A549 (cell line): Measurements from ENCODE around the gene UROC1. TPM values are rescaled to one million over a fixed set of nuclear protein-coding genes. Genes with fewer than 3 reads are reported as not detected.
A peak's percentile ranks its signal among the peaks of the same experiment; 100 is the strongest.

ENCODE experiments used
- ATAC-seq, 2 experiments: fragments of 200-7000 bp in 1 of 2; fragments of >200 bp in 1 of 2; cut with Nextera tagmentation in 1 of 2; cut with Tn5 transposase in 1 of 2; 3 replicates each; pipeline versions ENCODE4 v1.8.0 to v1.9.1; 2018 to 2020; ENCODE audit warnings: mild to moderate bottlenecking in 1 of 2, moderate library complexity in 1 of 2
- CTCF ChIA-PET: fragments of 300-600 bp; sonication (Branson Sonifier 250); formaldehyde crosslinking; extraction: SDS; loops from one replicate; lab custom pipeline; 2021; ENCODE audit warnings: antibody characterized with exemption, inconsistent platforms; lab: Yijun Ruan, JAX
- POLR2A ChIA-PET: fragments of 350-600 bp; formaldehyde crosslinking; extraction: SDS; loops from one replicate; lab custom pipeline; 2021; ENCODE audit warnings: antibody characterized with exemption, inconsistent platforms; lab: Yijun Ruan, JAX
- DNase-seq, 2 experiments: peaks; one replicate each; pipeline versions ENCODE4 v3.0.0 to v3.0.0-alpha.2; 2011 to 2016; ENCODE audit warnings: low read depth in 1 of 2, low spot score in 1 of 2
- FAIRE-seq: peaks from 2 replicates; lab custom pipeline; 2011; peaks lifted over from hg19 to GRCh38; lab: Jason Lieb, UNC
- H3K27ac ChIP-seq, 2 experiments: fragments of >200 bp; sonication (Bioruptor Twin); formaldehyde crosslinking; 3 replicates each; pipeline ENCODE4 v1.5.1; 2016 to 2017
- H3K4me1 ChIP-seq: fragments of >200 bp; sonication (Bioruptor Twin); formaldehyde crosslinking; 3 replicates; pipeline ENCODE4 v1.6.1; 2016
- H3K4me2 ChIP-seq: fragments of >200 bp; sonication (Bioruptor Twin); formaldehyde crosslinking; 3 replicates; pipeline ENCODE4 v1.6.1; 2016
- H3K4me3 ChIP-seq: fragments of >200 bp; sonication (Bioruptor Twin); formaldehyde crosslinking; 3 replicates; pipeline ENCODE4 v1.5.1; 2016
- H3K9me3 ChIP-seq: fragments of >200 bp; sonication (Bioruptor Twin); formaldehyde crosslinking; 3 replicates; pipeline ENCODE4 v1.6.1; 2016
- CHD4 ChIP-seq: fragments of 200-600 bp; sonication (generic); IDR thresholded peaks from 2 replicates; pipeline ENCODE4 v1.6.1; 2016; ENCODE audit warnings: antibody characterized with exemption, mild to moderate bottlenecking, borderline replicate concordance
- ESRRA ChIP-seq: fragments of 150-350 bp; IDR thresholded peaks from 2 replicates; pipeline ENCODE4 v1.6.1; 2014; ENCODE audit warnings: mild to moderate bottlenecking, low read length, borderline replicate concordance
- HDAC2 ChIP-seq: fragments of 200-600 bp; sonication (generic); IDR thresholded peaks from 2 replicates; pipeline ENCODE4 v1.6.1; 2016
- HES2 ChIP-seq: fragments of >200 bp; sonication (Bioruptor Twin); formaldehyde crosslinking; IDR thresholded peaks from 2 replicates; pipeline ENCODE4 v1.6.1; 2016
- HEYL ChIP-seq: fragments of 250-450 bp; sonication (Bioruptor Pico); IDR thresholded peaks from 2 replicates; pipeline ENCODE4 v1.8.0; 2021; ENCODE audit warnings: mild to moderate bottlenecking, moderate library complexity
- HOXA7 ChIP-seq: fragments of 250-450 bp; sonication (Bioruptor Pico); IDR thresholded peaks from 2 replicates; pipeline ENCODE4 v1.5.0; 2020; ENCODE audit warnings: mild to moderate bottlenecking, moderate library complexity
- KDM1A ChIP-seq: fragments of 200-600 bp; sonication (generic); IDR thresholded peaks from 2 replicates; pipeline ENCODE4 v1.6.1; 2016; ENCODE audit warnings: low read depth, mild to moderate bottlenecking
- KDM5A ChIP-seq: fragments of 200-600 bp; sonication (generic); IDR thresholded peaks from 2 replicates; pipeline ENCODE4 v1.6.1; 2016; ENCODE audit warnings: antibody characterized with exemption, mild to moderate bottlenecking
- MAX ChIP-seq: IDR thresholded peaks from 2 replicates; pipeline ENCODE4 v1.6.1; 2012
- MYC ChIP-seq: IDR thresholded peaks from 2 replicates; pipeline ENCODE4 v1.6.1; 2012; ENCODE audit warnings: mild to moderate bottlenecking, inconsistent platforms, low read length, improper control_type of control experiment, borderline replicate concordance
- PHF8 ChIP-seq: fragments of 200-600 bp; sonication (generic); IDR thresholded peaks from 2 replicates; pipeline ENCODE4 v1.6.1; 2016; ENCODE audit warnings: low read depth, mild to moderate bottlenecking, antibody characterized with exemption, moderate library complexity, borderline replicate concordance
- TFCP2L1 ChIP-seq: fragments of 250-450 bp; sonication (Bioruptor Pico); IDR thresholded peaks from 2 replicates; pipeline ENCODE4 v1.5.0; 2021; ENCODE audit warnings: mild to moderate bottlenecking
- USF2 ChIP-seq: fragments of 450-650 bp; IDR thresholded peaks from 2 replicates; pipeline ENCODE4 v1.6.1; 2014; ENCODE audit warnings: antibody characterized with exemption
- ZFP36 ChIP-seq: fragments of 450-650 bp; IDR thresholded peaks from 2 replicates; pipeline ENCODE4 v1.6.1; 2014; ENCODE audit warnings: borderline replicate concordance; ENCODE audit not compliant: partially characterized antibody
- ZNF302 ChIP-seq: fragments of 250-450 bp; sonication (Bioruptor Pico); IDR thresholded peaks from 2 replicates; pipeline ENCODE4 v1.9.0; 2021; ENCODE audit warnings: inconsistent platforms, mild to moderate bottlenecking, moderate library complexity
- ZSCAN20 ChIP-seq: fragments of 250-450 bp; sonication (Bioruptor Pico); IDR thresholded peaks from 2 replicates; pipeline ENCODE4 v1.8.0; 2022; ENCODE audit warnings: mild to moderate bottlenecking, moderate library complexity
- WGBS: methylation state at CpG from one replicate; pipeline ENCODE4 v1.1.6; 2017; ENCODE audit errors: missing lambda C conversion rate; 5-methylcytosine and 5-hydroxymethylcytosine counted together
- polyA plus RNA-seq, 4 experiments: library from polyadenylated mRNA; depleted of rRNA in 3 of 4; stranded (reverse); fragments of >200 nt; fragmentation: RNase III in 1 of 4; extraction: RNeasy Plus Mini Kit Qiagen cat#74134 plus additional on column Dnase treatment in 1 of 4; gene quantifications; 2 replicates in 3 of 4; 3 replicates in 1 of 4; pipeline ENCODE4 v1.2.3, GENCODE V29; 2011 to 2017
- TF ChIP-seq, protein P1 (sequence below): fragments of 150-350 bp; IDR thresholded peaks from 2 replicates; pipeline ENCODE4 v1.6.1; 2014; ENCODE audit warnings: low read depth, mild to moderate bottlenecking, low read length
- TF ChIP-seq, protein P2 (sequence below): IDR thresholded peaks from 2 replicates; pipeline ENCODE4 v1.6.1; 2012; ENCODE audit warnings: low read depth, borderline replicate concordance
- TF ChIP-seq, protein P3 (sequence below): fragments of 250-450 bp; sonication (Bioruptor Pico); IDR thresholded peaks from 2 replicates; pipeline ENCODE4 v1.5.0; 2020; ENCODE audit warnings: low read depth, mild to moderate bottlenecking, moderate library complexity

UROC1 gene
- polyA plus RNA-seq, 2 of the 4 experiments (the other 2 are of a cell fraction) = not detected

DNA sequence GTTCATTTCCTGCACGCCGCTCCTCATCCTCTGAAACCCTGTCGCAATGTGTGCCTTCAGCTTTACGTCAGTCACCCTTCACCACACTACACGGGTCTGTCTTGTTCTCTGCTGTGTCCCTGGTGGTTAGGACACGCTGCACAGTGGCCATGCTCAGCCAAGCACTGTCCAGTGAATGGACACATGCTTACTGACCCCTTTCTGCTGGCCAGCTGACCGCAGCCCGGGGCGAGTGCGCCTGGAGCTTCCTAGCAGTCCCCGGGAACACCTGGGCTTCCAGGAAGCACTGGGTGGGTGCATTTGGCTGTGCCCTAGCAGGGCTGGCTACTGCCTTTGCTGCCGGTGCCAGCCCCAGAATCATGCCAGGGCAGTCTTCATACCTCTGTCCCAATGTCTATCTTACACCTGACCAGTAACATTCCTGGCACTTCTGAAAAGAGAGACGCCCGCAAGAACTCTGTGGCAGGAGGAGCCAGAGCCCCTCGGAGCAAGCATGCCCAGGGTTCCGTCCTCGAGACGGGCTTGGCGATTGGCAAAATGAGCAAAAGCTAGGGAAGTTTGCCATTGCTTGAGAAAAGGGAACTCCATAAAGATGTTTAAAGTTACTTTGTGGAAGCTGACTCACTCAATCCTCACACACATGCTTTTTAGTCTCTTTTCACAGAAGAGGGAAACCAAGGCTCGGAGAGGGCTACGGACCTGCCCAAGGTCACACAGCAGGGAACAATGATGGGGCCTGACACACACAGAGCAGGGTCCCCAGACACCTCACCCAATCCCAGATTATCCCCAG is 26.2 kb downstream of the UROC1 start:
- Histone ChIP-seq H3K4me1 (no peaks in the 10 kb centered on the region), H3K27ac (no peak overlapping the region), H3K4me2 (no peak overlapping the region), H3K4me3 (no peak overlapping the region), H3K9me3 (no peaks in the 10 kb centered on the region)
- CTCF ChIA-PET = interaction anchor here (0.6 kb wide), 1 partner anchor 10 kb away, joined by 3 read pairs; no protein-coding TSS in a partner anchor
- POLR2A ChIA-PET = no interaction called here
- FAIRE-seq (no peak), ATAC-seq (no peak), DNase-seq (no peak)
- WGBS = 82% methylated on average over 14 of the region's 21 CpGs
- no peak for TF ChIP-seq ESRRA
- TF ChIP-seq KDM5A = no peak
- no peak for TF ChIP-seq USF2

- H3K9me3 ChIP-seq = no peaks in the 10 kb centered on the region
- DNase-seq (no peak), ATAC-seq (peak in 1 of 2 experiments; percentile 25; a peak in 1 of 6 replicates), FAIRE-seq (no peak)
- WGBS = 50% methylated on average over 6 of the region's 6 CpGs
- no peaks in the 10 kb centered on the region for H3K4me1 ChIP-seq
- ChIA-PET CTCF (interaction anchor here (0.7 kb wide), 1 partner anchor 153 kb away, joined by 3 read pairs; no protein-coding TSS in a partner anchor), POLR2A (no interaction called here)
- TF ChIP-seq HDAC2 = no peak
- no peak for TF ChIP-seq MAX
- TF ChIP-seq CHD4 = no peak
- no peak for TF ChIP-seq ZFP36
- TF ChIP-seq HOXA7 (CRISPR knock-in tag) = no peak
- no peak for TF ChIP-seq ZNF302 (CRISPR knock-in tag)
- TF ChIP-seq HEYL (CRISPR knock-in tag) = no peak
- TF ChIP-seq KDM1A = no peak
- no peak for TF ChIP-seq HES2
- TF ChIP-seq PHF8 = no peak
- TF ChIP-seq, protein P1, sequence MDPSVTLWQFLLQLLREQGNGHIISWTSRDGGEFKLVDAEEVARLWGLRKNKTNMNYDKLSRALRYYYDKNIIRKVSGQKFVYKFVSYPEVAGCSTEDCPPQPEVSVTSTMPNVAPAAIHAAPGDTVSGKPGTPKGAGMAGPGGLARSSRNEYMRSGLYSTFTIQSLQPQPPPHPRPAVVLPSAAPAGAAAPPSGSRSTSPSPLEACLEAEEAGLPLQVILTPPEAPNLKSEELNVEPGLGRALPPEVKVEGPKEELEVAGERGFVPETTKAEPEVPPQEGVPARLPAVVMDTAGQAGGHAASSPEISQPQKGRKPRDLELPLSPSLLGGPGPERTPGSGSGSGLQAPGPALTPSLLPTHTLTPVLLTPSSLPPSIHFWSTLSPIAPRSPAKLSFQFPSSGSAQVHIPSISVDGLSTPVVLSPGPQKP = no peak
- no peak for TF ChIP-seq ZSCAN20 (CRISPR knock-in tag)
- TF ChIP-seq, protein P2, sequence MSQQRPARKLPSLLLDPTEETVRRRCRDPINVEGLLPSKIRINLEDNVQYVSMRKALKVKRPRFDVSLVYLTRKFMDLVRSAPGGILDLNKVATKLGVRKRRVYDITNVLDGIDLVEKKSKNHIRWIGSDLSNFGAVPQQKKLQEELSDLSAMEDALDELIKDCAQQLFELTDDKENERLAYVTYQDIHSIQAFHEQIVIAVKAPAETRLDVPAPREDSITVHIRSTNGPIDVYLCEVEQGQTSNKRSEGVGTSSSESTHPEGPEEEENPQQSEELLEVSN = no peak
- TF ChIP-seq MYC = no peak
- no peak for TF ChIP-seq TFCP2L1 (CRISPR knock-in tag)
- TF ChIP-seq, protein P3, sequence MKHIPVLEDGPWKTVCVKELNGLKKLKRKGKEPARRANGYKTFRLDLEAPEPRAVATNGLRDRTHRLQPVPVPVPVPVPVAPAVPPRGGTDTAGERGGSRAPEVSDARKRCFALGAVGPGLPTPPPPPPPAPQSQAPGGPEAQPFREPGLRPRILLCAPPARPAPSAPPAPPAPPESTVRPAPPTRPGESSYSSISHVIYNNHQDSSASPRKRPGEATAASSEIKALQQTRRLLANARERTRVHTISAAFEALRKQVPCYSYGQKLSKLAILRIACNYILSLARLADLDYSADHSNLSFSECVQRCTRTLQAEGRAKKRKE (CRISPR knock-in tag) = no peak
- no peak overlapping the region for H3K4me2 ChIP-seq
- no peak overlapping the region for H3K4me3 ChIP-seq
- no peak overlapping the region for H3K27ac ChIP-seq
Observed at GRCh38 chr3:126490619-126491018, 27.0 kb downstream of the UROC1 start.
